ENCODE results near the gene TOR3A.

GRCh38 chr1:179090522-179090921 lies 8.7 kb downstream of the TOR3A start:
- no peak for TF ChIP-seq SP2 (IDR thresholded peaks at IDR 0.05; ENCODE audit: low read length)
- TF ChIP-seq, protein P1, sequence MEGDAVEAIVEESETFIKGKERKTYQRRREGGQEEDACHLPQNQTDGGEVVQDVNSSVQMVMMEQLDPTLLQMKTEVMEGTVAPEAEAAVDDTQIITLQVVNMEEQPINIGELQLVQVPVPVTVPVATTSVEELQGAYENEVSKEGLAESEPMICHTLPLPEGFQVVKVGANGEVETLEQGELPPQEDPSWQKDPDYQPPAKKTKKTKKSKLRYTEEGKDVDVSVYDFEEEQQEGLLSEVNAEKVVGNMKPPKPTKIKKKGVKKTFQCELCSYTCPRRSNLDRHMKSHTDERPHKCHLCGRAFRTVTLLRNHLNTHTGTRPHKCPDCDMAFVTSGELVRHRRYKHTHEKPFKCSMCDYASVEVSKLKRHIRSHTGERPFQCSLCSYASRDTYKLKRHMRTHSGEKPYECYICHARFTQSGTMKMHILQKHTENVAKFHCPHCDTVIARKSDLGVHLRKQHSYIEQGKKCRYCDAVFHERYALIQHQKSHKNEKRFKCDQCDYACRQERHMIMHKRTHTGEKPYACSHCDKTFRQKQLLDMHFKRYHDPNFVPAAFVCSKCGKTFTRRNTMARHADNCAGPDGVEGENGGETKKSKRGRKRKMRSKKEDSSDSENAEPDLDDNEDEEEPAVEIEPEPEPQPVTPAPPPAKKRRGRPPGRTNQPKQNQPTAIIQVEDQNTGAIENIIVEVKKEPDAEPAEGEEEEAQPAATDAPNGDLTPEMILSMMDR (IDR thresholded peaks at IDR 0.05; ENCODE audit: control extremely low read depth in 1 of 3, insufficient read depth in 1 of 3, low read depth in 1 of 3, low read length in 3 of 3), result peak in 2 of 3 experiments; percentile 9 to 19; a peak in 2 of 4 replicates
- no peak for TF ChIP-seq EZH2 (IDR thresholded peaks at IDR 0.05; ENCODE audit: low read depth, low read length, severe bottlenecking)

Data from H1 (cell line).